SIG-M5 (cell line): ENCODE measurements around the gene EDARADD.
A peak's percentile ranks its signal among the peaks of the same experiment; 100 is the strongest.

Experiments used
- DNase-seq: peaks from one replicate; lab custom pipeline; 2025; lab: John Stamatoyannopoulos, UW

Gene EDARADD

GRCh38 chr1:236516929-236517704 is 123.0 kb downstream of the EDARADD start:
- no peak for DNase-seq

GRCh38 chr1:236518322-236518721 is 124.2 kb downstream of the EDARADD start:
- DNase-seq, result no peak

GRCh38 chr1:236520445-236521005 is 126.4 kb downstream of the EDARADD start:
- no peak for DNase-seq

GRCh38 chr1:236522937-236523703 is 129.0 kb downstream of the EDARADD start:
- no peak for DNase-seq

- DNase-seq, result no peak
Measured at GRCh38 chr1:236523704-236524141, 129.6 kb downstream of the EDARADD start, which contains the start of gene LGALS8. LGALS8 (plus strand) TSS chr1:236523982; CDS start chr1:236526071, 2,089 bp downstream.

- DNase-seq, result peak; percentile 77
Measured at GRCh38 chr1:236524142-236524894, 130.2 kb downstream of the EDARADD start.

GRCh38 chr1:236524895-236525184 is 130.8 kb downstream of the EDARADD start:
- DNase-seq, result peak; percentile 69

GRCh38 chr1:236526079-236526478 is 132.0 kb downstream of the EDARADD start:
- DNase-seq, result no peak

GRCh38 chr1:236530286-236530685 is 136.2 kb downstream of the EDARADD start:
- DNase-seq, result no peak

GRCh38 chr1:236530959-236531358 is 136.9 kb downstream of the EDARADD start:
- DNase-seq, result no peak

- DNase-seq, result no peak
Measured at GRCh38 chr1:236532850-236533249, 138.8 kb downstream of the EDARADD start.

- DNase-seq, result no peak
Measured at GRCh38 chr1:236534151-236534651, 140.1 kb downstream of the EDARADD start.
